ENCODE results near the gene KDM7A. TPM values are rescaled to one million over a fixed set of nuclear protein-coding genes. Genes with fewer than 3 reads are reported as not detected.
"Not testable (repeated sequence)": the region's sequence is repeated elsewhere in the genome, so short reads cannot be mapped to it uniquely, and the experiment has no call there.

KDM7A gene
- total RNA-seq, 2 experiments from 2014 or later, result 7.5 to 7.9 TPM

GRCh38 chr7:140153666-140154161 lies 23.1 kb downstream of the KDM7A start:
- Mint-ChIP-seq H3K36me3 (peaks cover 18% of the 10 kb centered on the region), H3K4me1 (peaks cover 65% of the 10 kb centered on the region), H3K9me3 (peaks cover 2% of the 10 kb centered on the region), H3K27me3 (no peaks in the 10 kb centered on the region), H3K4me3 (no peak overlapping the region), H3K27ac (peak overlapping the region; percentile 65)
- no peak for DNase-seq

- Mint-ChIP-seq H3K27ac (peak overlapping the region; percentile 64), H3K27me3 (no peaks in the 10 kb centered on the region)
Measured at GRCh38 chr7:140146574-140146973, 30.2 kb downstream of the KDM7A start.

GRCh38 chr7:140145709-140146108 lies 31.1 kb downstream of the KDM7A start:
- DNase-seq, result no peak
- Mint-ChIP-seq H3K9me3 (peaks cover 17% of the 10 kb centered on the region), H3K36me3 (peaks cover 28% of the 10 kb centered on the region), H3K27me3 (no peaks in the 10 kb centered on the region), H3K4me1 (peaks cover 56% of the 10 kb centered on the region), H3K27ac (no peak overlapping the region), H3K4me3 (no peak overlapping the region)

More at GRCh38 chr7:140146574-140146973, 30.2 kb downstream of the KDM7A start:
- peaks cover 26% of the 10 kb centered on the region for H3K36me3 Mint-ChIP-seq
- no peak overlapping the region for H3K4me3 Mint-ChIP-seq
- DNase-seq, result no peak
- peaks cover 58% of the 10 kb centered on the region for H3K4me1 Mint-ChIP-seq
- peaks cover 17% of the 10 kb centered on the region for H3K9me3 Mint-ChIP-seq

GRCh38 chr7:140144821-140145220 lies 32.0 kb downstream of the KDM7A start:
- H3K4me3 Mint-ChIP-seq, result no peak overlapping the region
- H3K36me3 Mint-ChIP-seq, result peaks cover 28% of the 10 kb centered on the region
- H3K27me3 Mint-ChIP-seq, result no peaks in the 10 kb centered on the region
- H3K27ac Mint-ChIP-seq, result no peak overlapping the region
- DNase-seq, result no peak
- H3K4me1 Mint-ChIP-seq, result peaks cover 51% of the 10 kb centered on the region
- peaks cover 17% of the 10 kb centered on the region for H3K9me3 Mint-ChIP-seq

GRCh38 chr7:140143997-140144396 lies 32.8 kb downstream of the KDM7A start:
- DNase-seq, result no peak
- Mint-ChIP-seq H3K4me3 (no peak overlapping the region), H3K4me1 (peaks cover 50% of the 10 kb centered on the region), H3K9me3 (peaks cover 17% of the 10 kb centered on the region), H3K27me3 (no peaks in the 10 kb centered on the region), H3K36me3 (peaks cover 31% of the 10 kb centered on the region), H3K27ac (no peak overlapping the region)

- Mint-ChIP-seq H3K27ac (no peak overlapping the region), H3K4me1 (peaks cover 43% of the 10 kb centered on the region), H3K36me3 (peaks cover 31% of the 10 kb centered on the region), H3K9me3 (peaks cover 17% of the 10 kb centered on the region), H3K27me3 (no peaks in the 10 kb centered on the region), H3K4me3 (no peak overlapping the region)
- DNase-seq, result no peak
Measured at GRCh38 chr7:140142031-140142430, 34.8 kb downstream of the KDM7A start.

- Mint-ChIP-seq H3K27me3 (no peaks in the 10 kb centered on the region), H3K4me1 (peaks cover 35% of the 10 kb centered on the region), H3K4me3 (no peak overlapping the region), H3K36me3 (peaks cover 25% of the 10 kb centered on the region), H3K27ac (no peak overlapping the region), H3K9me3 (peaks cover 17% of the 10 kb centered on the region)
- DNase-seq, result no peak
Measured at GRCh38 chr7:140141256-140141655, 35.5 kb downstream of the KDM7A start.

GRCh38 chr7:140137078-140137477 lies 39.7 kb downstream of the KDM7A start:
- Mint-ChIP-seq H3K4me3 (no peak overlapping the region), H3K27me3 (no peaks in the 10 kb centered on the region), H3K36me3 (peaks cover 4% of the 10 kb centered on the region), H3K27ac (no peak overlapping the region), H3K9me3 (no peaks in the 10 kb centered on the region), H3K4me1 (peaks cover 17% of the 10 kb centered on the region)
- no peak for DNase-seq

- H3K9me3 Mint-ChIP-seq, result no peaks in the 10 kb centered on the region
- H3K4me3 Mint-ChIP-seq, result no peak overlapping the region
- no peak overlapping the region for H3K27ac Mint-ChIP-seq
- peaks cover 17% of the 10 kb centered on the region for H3K4me1 Mint-ChIP-seq
- peaks cover 7% of the 10 kb centered on the region for H3K36me3 Mint-ChIP-seq
- no peaks in the 10 kb centered on the region for H3K27me3 Mint-ChIP-seq
- no peak for DNase-seq
Measured at GRCh38 chr7:140136073-140136472, 40.7 kb downstream of the KDM7A start.

GRCh38 chr7:140134039-140134438 lies 42.7 kb downstream of the KDM7A start:
- Mint-ChIP-seq H3K27ac (no peak overlapping the region), H3K4me1 (peaks cover 12% of the 10 kb centered on the region), H3K27me3 (no peaks in the 10 kb centered on the region), H3K36me3 (peaks cover 5% of the 10 kb centered on the region), H3K9me3 (no peaks in the 10 kb centered on the region), H3K4me3 (no peak overlapping the region)
- DNase-seq, result no peak

- H3K9me3 Mint-ChIP-seq, result no peaks in the 10 kb centered on the region
- no peaks in the 10 kb centered on the region for H3K27me3 Mint-ChIP-seq
- H3K27ac Mint-ChIP-seq, result peak overlapping the region; percentile 16
- peaks cover 19% of the 10 kb centered on the region for H3K36me3 Mint-ChIP-seq
- DNase-seq, result no peak
- H3K4me1 Mint-ChIP-seq, result peaks cover 25% of the 10 kb centered on the region
- H3K4me3 Mint-ChIP-seq, result no peak overlapping the region
Measured at GRCh38 chr7:140127360-140128127, 49.2 kb downstream of the KDM7A start.

- Mint-ChIP-seq H3K27me3 (no peaks in the 10 kb centered on the region), H3K9me3 (no peaks in the 10 kb centered on the region), H3K27ac (no peak overlapping the region), H3K4me1 (peaks cover 25% of the 10 kb centered on the region), H3K4me3 (no peak overlapping the region), H3K36me3 (peaks cover 17% of the 10 kb centered on the region)
- DNase-seq, result no peak
Measured at GRCh38 chr7:140126435-140127034, 50.2 kb downstream of the KDM7A start.

- DNase-seq, result no peak
- Mint-ChIP-seq H3K27me3 (no peaks in the 10 kb centered on the region), H3K27ac (no peak overlapping the region), H3K4me1 (peaks cover 19% of the 10 kb centered on the region), H3K36me3 (peaks cover 14% of the 10 kb centered on the region), H3K4me3 (no peak overlapping the region), H3K9me3 (no peaks in the 10 kb centered on the region)
Measured at GRCh38 chr7:140122965-140123364, 53.8 kb downstream of the KDM7A start.

GRCh38 chr7:140121326-140121725 lies 55.5 kb downstream of the KDM7A start:
- Mint-ChIP-seq H3K4me1 (peaks cover 12% of the 10 kb centered on the region), H3K36me3 (peaks cover 11% of the 10 kb centered on the region), H3K9me3 (no peaks in the 10 kb centered on the region), H3K27ac (no peak overlapping the region), H3K4me3 (no peak overlapping the region), H3K27me3 (no peaks in the 10 kb centered on the region)
- no peak for DNase-seq

GRCh38 chr7:140114817-140115216 lies 62.0 kb downstream of the KDM7A start:
- H3K36me3 Mint-ChIP-seq, result peaks cover 26% of the 10 kb centered on the region
- not testable (repeated sequence) for H3K4me3 Mint-ChIP-seq, H3K27ac Mint-ChIP-seq, H3K9me3 Mint-ChIP-seq, DNase-seq, H3K27me3 Mint-ChIP-seq, H3K4me1 Mint-ChIP-seq

GRCh38 chr7:140108777-140109176 lies 68.0 kb downstream of the KDM7A start:
- H3K27me3 Mint-ChIP-seq, H3K9me3 Mint-ChIP-seq, DNase-seq, H3K27ac Mint-ChIP-seq, H3K4me3 Mint-ChIP-seq, H3K4me1 Mint-ChIP-seq: not testable (repeated sequence)
- peaks cover 43% of the 10 kb centered on the region for H3K36me3 Mint-ChIP-seq
